Activated T-cell treated with anti-CD3 and anti-CD28 coated beads for 24 hours (primary cell): Measurements from ENCODE around the gene CUEDC1.
"Not testable (repeated sequence)": the region's sequence is repeated elsewhere in the genome, so short reads cannot be mapped to it uniquely, and the experiment has no call there.

Experiments
- DNase-seq: peaks from one replicate; pipeline ENCODE4 v3.0.0-alpha.2; 2020; ENCODE audit warnings: low read depth

Gene CUEDC1

DNA sequence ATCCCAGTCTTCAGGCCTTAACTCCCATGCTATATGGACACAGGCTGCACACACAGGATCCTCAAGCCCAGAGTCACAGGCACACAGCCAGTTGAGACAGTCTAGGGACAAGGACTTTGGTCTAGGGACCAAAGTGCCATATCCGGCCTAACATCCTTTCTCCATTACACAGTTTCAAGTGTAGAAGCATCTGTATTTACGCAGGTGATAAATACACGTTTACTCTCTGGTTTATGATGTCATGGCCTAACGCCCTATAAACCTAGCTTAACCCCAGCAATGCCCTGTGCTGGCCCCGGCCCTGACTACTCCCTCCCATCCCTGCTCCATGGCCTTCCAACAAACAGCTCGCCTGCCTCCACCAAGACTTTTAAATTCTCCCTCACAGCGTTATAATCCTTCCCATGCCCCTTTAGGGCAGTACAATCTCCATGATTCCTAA, 17.1 kb downstream of the CUEDC1 start:
- DNase-seq = no peak

GRCh38 chr17:57937492-57937891, 17.7 kb downstream of the CUEDC1 start:
- no peak for DNase-seq

- DNase-seq = no peak
Measured at GRCh38 chr17:57935833-57936807, 19.1 kb downstream of the CUEDC1 start.

DNA sequence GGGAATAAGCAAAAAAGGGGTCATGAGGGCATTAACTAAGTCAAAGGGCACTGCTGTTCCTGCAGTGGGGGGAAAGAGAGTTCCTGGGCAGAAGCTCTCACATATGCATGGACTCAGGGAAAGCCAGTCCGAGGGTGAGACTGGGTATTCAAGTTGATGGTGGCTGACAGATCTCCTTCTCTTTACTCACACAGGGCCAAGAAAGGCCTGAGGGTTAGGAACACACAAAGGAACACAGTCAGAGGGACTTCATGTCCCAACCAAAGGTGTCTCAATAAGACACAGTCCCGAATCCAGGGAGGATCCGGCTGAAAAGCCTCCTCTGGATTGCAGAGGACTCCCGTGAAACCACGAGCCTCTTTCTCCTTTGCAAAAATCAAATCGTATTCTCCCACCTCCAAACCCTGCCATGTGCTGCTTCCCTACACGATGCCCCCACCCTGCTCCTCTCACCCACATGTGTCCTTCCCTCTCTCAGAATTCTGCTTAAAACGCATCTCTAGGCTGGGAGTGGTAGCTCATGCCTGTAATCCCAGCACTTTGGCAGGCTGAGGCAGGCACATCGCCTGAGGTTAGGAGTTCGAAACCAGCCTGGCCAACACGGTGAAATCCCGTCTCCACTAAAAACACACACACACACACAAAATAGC, 23.6 kb downstream of the CUEDC1 start:
- no peak for DNase-seq

DNA sequence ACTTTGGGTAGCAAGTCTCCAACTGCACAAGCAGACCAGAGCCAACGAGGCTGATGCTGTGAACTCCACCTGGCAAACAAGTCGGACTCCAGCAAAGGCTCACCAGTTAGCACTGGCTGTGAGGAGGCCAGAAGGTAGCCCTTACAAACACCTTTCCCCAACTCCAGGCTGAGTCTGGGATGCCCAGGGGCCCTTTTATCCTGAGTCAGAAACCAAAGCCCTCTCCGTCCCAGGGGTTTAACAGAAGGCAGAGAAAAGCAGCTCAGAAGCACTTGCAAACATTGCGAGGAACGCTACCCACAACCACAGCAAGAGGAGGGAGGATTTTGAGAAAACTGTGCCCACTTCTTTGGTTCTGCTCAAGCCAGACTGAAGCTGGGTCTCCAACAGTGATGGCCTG, 25.0 kb downstream of the CUEDC1 start:
- no peak for DNase-seq

GRCh38 chr17:57929386-57929785, 25.8 kb downstream of the CUEDC1 start:
- no peak for DNase-seq

DNA sequence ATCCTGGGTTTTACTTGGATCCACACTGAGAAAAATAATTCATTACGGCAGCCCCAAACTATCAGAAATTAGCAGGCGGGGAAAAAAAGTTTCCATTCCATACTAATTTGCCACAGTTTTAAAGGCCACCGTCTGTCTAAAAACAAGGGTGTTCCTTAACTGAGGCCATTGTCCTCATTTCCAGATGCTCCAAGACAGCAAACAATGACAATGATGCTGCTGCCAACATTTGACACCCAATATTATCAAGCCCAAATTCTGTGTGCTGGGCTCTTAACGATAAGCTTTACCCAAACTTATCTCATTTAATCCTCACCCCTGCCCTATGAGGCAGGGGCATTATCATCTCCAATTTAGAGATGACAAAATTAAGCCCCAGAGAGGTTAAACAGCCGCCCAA, 26.3 kb downstream of the CUEDC1 start:
- no peak for DNase-seq

- no peak for DNase-seq
Measured at GRCh38 chr17:57927048-57927723, 28.0 kb downstream of the CUEDC1 start.

- DNase-seq = no peak
Measured at GRCh38 chr17:57926723-57927047, 28.5 kb downstream of the CUEDC1 start.

DNA sequence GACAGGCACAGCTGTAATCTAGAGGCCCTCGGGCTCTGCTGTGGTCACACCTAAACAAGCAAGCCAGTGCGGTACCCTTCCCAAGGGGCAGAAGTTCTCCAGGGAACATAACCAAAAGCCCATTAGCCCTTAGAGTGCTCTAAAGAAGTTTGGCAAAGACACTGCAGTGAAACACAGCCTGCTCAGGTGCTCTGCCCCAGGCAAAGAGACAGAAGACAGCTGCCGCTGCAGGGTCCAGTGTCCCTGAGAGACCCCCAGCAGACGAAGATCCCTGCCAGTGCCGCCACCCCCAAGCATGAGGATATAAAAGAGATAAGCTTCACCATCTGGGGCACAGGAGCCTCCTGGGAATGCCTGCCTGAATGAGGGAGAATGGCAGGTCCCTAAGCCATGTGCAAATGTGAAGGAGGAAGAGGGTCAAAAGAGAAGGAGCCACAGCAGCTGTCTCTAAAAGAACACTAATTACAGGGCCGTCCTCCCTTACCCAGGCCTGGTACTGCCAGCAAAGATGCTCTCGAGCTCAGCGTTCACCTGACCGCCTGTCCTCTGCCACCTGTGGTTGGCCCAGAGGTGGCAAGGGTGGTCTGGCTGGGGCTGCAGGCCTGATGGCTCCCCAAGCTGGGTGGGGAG, 29.7 kb downstream of the CUEDC1 start:
- DNase-seq = no peak

DNA sequence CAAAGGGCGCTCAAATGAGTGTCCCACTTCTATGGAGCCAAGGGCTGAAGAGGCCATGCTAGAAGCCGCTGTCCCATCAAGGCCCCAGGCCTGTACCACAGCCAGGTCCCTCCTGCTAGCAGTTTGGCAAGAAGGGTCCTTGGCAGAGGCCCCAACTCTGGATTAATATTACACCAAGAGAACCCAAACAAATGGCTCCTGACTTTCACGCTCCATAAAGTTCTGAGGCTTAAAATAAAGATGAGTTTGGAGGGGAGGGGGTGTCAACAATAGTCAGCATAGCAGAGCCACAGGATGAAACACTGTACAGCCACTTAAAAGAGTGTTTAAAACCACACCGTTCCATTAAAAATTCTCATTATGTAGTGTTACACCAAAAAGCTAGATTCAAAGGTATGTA, 30.5 kb downstream of the CUEDC1 start:
- DNase-seq = no peak

DNA sequence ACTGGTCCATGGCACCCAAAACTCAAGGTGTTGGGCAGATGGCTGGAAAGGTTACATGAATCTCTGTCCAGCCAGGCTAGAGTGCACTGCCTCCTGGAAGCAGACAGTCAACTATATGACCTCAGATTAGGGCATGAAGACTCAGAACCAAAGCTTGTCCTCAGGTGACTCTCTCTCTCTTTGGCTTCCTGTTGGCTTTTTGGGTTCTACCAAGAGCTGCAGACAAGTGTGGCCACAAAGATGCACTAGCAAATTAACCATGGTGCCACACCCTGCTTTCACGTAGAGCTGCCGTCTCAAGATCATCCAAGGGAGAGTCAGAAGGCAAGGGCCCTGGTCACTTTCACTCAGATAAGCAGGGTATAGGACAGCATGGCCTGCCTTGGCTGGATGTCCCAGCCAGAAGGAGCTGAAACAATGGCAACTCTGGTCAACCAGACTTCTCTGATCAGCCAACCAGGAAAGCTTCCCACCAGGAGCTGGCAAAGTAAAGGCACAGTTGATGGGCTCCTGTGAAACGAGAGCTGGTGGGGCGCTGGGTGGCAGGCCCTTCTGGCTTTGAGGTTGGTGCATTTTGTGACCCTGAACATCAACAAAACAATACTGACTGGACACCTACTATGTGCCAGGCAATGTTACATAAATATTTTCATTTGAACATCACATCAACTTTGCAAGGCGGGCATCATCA, 31.9 kb downstream of the CUEDC1 start:
- no peak for DNase-seq

- DNase-seq = not testable (repeated sequence)
Measured at GRCh38 chr17:57922745-57923144, 32.5 kb downstream of the CUEDC1 start.

DNA sequence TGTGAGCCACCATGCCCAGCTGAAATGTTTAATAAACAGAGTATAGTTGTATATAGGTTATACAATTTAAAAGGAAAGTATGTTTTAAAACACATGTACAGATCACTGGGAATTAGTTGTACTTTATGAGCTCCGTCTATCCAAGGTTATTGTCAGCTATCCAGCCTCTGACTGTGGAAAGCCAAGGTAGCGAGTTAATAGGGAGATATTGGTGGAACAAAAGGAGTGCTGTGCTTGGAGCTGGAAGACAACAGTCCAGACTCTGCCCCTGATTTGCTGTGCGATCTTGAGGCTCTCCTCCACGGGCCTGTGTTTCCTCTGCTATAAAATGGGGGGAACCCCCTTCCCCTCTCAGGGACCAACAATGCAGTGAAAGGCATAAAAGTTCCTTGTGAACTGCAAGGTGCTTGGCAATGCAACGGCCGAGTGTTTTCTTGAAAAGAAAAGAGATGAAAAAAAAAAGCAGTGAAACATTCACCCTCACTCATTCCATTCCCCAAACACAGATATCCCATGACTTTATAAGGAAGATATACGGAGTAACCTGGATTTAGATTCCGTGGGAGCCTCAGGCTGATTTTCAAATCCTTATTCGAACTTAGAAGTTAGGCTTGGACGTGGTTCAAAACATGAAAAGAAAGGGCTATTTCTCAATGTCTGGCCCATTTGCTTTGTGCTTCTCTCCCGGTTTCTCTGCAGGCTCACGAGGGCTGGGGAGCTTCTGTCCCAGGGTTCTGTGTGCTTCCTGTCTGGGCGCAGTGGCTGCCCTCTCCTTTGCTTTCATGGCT, 34.1 kb downstream of the CUEDC1 start:
- no peak for DNase-seq

GRCh38 chr17:57919918-57920317, 35.3 kb downstream of the CUEDC1 start:
- DNase-seq = no peak

GRCh38 chr17:57918017-57918895, 37.0 kb downstream of the CUEDC1 start:
- no peak for DNase-seq

GRCh38 chr17:57916925-57917858, 38.0 kb downstream of the CUEDC1 start:
- no peak for DNase-seq

- no peak for DNase-seq
Measured at GRCh38 chr17:57915985-57916757, 39.0 kb downstream of the CUEDC1 start.
